Measurements from ENCODE around the gene ATP6V0A4.
"Not testable (repeated sequence)": the region's sequence is repeated elsewhere in the genome, so short reads cannot be mapped to it uniquely, and the experiment has no call there.

The ATP6V0A4 gene

DNA sequence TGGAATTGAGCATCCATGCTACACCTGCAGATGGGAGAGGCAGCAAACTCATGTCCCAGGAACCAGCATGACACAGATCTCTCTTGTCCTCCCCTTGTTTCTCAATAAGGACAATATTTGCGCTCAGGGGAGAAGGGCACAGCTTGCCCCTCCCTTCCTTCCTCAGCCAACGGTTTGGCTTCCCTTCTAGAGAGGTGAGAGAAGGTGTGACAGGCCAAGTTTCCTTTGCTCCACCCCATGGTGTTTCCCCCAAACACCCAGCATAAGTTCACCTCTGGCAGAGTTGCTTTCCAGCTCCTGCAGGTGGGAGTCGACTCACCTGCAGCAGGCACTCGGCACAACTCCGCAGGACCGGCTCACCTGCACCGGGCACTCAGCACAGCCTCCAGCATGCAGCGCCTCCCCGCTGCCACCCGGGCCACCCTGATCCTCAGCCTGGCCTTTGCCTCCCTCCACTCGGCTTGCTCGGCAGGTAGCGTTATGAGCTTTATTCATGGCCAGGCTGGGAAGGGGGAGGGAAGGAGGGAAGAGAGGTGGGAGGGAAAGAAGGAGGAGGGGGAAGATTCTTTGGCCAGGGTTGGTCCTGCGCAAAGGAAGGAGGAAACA is at the start of gene ATP6V0A4, which contains the start of gene TMEM213:
Gene ATP6V0A4 (minus strand): TSS at position 482 of the 606 bp plus-strand sequence. CDS start 26,949 bp downstream, outside the sequence.
Gene TMEM213 (plus strand): TSS at position 280 of the 606 bp plus-strand sequence. CDS start 111 bp downstream, at position 391.
- no peak for DNase-seq

DNA sequence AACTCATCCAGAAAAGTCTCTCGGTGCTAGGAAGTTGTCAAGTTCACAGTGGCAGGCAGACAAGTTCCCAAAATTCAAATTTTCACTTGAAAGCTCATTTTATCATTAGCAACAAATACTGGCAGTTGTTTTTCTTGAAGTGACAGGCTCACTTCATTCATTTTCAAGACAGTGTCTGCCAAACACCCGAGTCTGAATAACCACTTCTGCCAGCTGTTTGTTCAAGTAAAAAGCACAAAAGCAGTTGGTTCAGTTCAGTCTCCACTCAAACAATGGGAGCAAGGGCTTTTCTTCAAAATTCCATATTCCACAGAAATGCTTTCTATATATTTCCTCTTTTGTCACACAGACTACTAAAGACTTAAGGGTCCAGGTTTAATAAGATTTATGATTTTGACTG is 47.7 kb upstream of the ATP6V0A4 start:
- DNase-seq = no peak

DNA sequence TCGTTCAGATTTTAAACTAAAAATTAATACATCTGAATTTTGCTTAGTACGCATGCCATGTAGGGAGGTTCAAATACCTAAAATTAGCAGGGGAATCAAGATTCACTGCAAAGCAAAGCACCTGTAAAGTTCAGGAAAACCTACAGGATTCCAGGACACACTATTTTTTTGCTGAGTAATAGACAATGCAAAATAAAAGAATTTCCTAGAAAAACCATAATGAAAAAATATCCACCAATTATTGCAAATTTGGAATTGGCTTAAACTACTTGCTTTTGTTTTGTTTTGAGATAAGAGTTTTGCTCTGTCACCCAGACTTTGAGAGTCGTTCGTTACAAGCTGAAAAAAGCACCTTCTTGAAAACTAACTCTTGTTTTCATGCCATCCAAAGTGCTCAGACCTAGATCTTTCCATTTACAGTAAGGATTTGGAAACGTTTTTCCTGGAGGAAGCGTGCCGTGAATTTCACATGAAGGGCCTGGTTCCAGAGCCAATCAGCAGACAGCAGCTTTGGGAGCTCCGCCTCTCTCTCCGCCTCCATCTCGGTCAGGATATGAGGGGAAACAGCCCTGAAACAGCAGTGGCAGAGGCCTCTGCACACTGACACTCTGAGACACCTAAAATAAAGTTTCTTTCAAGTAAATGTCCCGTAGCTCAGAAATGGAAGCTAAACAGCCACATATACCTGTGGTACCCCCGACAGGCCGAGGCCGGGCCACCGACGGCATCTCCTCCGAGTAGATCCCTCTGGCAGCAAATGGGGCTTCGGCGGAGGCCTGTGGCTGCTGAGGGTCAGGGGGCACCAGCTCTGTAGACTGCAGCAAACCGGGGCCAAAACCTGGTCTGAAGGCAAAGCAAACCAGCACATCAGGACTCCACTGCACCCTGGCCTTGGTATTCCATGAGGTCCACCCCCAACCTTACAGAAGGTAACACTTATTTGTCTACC is 45.9 kb upstream of the ATP6V0A4 start:
- no peak for DNase-seq

DNA sequence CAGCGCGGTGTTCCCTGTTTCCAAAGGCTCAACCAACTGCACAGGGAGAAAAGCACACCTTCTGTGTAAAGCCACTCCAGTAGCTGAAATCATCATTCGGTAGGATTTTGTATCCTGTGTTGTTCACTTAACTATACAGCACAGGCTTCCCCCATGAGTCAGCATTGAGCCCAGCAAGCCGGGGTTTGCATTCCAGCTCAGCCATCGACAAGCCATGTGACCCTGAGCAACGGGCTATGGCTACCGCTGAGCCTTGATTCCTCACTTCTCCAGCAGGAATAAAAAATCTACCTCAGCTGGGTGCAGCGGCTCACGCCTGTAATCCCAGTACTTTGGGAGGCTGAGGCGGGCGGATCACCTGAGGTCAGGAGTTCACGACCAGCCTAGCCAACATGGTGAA is 44.1 kb upstream of the ATP6V0A4 start:
- DNase-seq = no peak

DNA sequence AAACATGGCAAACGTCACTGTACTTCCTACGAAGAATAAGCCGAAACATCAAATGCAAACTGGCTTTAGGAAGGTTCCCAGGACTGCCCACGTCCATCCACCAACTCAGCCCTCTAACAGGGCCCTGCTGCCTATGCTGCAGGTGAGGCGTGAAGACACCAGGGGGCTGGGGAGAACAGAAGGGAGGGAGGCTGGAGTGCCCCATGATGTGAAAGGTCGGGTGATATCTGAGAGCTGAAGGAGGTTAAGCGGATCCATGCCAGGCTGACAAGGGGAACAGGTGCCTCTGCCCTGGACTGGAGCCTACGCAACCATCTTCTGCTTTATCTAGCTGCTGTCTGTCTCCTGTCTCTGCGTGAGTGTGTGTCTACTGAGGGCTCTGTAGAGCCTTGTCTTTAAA is 40.2 kb upstream of the ATP6V0A4 start:
- no peak for DNase-seq

DNA sequence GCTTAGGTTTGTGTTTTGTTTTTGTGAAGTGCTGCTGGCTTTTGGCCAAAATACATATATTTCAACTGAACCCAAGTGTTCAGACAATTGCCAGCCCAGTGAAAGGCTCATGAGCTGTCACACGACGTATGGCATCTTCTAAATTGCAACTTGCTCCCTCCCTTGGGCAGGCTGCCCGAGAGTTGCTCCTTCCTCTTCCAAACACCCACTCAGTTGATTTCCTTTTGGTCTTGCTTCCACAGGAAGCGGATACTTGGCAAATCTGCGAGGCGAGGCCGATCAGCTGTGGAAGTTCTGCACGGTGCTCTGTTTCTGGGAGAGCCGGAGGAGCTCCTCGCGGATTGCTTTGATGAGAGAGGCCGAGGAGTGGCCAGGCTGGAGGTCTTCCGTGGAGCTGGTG is 39.6 kb upstream of the ATP6V0A4 start:
- DNase-seq = no peak

DNA sequence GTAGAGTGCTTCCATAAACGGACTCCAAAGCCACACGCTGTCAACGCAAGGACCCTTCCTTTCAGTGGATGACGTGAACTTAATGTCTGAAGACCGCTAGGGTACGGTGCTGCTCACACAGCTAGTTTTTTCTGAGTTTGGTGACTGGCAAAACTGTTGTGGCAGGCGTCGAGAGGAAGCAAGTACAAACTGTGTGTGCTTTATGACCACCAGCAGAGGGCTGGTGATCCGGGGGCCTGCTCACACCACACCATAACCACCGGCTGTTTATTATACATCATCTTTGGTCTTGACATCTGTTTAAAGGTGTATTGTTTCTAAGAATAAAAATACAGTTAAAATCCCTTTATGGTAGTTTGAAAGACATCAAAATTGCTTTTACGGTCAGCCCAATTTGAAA is 37.1 kb upstream of the ATP6V0A4 start:
- no peak for DNase-seq

DNA sequence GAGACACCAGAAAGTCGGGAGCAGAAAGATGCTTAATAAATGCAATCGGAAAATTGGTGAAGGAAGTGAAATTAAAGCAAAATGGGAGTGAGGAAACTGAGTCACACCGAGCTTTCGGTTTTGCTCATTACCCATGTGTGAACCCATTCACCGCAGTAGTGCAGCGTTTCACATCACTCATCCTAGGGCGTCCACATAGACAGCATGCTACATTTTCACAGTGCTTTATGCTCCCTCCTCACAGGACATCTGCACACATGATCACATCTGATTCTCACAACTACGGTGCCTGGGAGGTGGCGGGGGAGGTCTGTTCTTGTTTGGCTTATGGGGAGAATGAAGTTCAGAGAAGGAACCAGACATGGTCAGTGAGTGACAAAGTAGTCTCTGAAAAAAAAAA is 36.6 kb upstream of the ATP6V0A4 start:
- no peak for DNase-seq

DNA sequence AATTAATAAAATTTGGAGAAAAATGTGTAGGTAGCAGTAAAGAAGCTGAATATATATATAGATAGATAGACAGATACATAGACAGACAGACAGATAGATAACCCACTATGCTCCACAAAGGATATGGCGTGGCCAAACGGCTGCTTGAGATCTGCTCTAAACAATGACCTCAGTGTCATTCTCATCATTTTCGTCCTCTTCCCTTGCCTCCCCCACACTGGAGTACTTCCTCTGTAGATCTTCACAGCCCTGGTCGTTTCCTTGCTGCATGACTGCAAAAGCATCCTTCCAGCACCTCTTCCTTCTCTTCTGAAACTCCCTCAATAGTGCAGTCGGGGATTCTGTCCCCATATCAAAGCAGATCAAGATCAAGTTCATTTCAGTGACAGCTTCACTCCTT is 35.6 kb upstream of the ATP6V0A4 start:
- DNase-seq = no peak

DNA sequence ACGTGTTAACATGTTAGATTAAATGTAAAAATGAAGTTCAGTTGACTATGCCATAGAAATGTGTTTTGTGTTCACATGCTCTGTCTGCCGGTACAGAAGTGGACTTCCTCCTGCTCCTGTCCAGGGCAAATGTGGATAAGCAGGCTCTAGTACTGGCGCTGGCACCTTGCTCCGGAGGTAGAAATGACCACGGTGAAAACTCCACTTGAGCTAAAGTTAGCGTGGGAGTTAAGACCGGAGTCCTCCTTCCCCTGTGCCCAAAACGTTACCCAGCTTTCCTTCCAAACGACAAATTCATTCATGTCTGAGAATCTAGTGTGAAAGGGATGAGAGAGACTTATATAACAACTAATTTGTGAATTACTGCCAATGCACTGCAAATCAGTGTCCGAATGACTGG is 35.0 kb upstream of the ATP6V0A4 start:
- DNase-seq = no peak

DNA sequence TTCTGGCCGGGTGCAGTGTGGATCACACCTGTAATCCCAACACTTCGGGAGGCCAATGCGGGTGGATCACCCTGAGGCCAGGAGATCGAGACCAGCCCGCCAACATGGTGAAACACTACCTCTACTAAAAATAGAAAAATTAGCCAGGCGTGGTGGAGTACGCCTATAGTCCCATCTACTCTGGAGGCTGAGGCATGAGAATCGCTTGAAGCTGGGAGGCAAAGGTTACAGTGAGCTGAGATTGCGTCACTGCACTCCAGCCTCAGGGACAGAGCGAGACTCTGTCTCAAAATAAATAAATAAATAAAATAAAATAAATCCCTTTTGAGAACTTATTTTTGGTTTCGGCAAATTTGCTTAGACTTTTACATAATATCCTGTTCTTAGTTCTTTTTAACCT is 31.3 kb upstream of the ATP6V0A4 start:
- DNase-seq = no peak

DNA sequence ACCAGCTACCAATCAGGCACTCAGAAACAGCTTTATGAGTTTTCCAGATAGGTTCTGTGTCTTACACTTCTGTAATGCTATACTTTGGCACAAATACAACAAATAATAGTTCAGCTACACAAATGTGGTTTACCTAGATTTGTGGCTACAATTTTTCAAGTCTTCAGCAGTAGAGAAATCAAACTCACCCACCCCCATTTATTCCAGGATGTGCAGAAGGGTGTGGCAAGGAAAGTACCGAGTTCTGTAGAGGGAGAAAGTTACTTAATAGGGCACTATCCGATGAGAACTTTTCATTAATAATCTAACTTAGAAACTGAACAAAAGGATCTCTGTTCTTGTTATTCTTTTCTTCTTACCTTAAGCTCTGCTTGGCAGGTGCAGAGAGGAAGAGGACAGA is 30.3 kb upstream of the ATP6V0A4 start:
- DNase-seq = no peak

DNA sequence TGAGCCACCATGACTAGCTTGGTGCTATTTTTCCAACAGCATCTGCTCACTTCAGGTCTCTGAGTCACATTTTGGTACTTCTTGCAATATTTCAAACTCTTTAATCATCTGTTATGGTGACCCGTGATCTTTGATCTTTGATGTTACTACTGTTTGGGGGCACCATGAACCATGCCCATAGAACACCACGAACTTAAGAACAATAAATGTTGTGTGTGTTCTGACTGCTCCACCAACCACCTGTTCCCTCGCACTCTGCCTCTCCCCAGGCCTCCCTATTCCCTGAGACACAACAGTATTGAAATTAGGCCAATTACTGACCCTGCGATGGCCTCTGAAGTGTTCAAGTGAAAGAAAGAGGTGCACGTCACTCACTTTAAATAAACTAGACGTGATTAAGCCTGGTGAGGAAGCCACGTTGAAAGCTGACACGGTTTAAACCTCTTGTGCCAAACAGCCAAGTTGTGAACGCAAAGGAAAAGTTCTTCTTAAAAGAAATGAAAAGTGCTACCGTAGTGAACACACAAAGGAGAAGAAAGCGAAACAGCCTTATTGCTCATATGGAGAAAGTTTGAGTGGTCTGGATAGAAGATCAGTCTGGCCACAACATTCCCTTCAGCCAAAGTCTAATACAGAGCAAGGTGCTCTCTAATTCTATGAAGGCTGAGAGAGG is 27.2 kb upstream of the ATP6V0A4 start:
- no peak for DNase-seq

DNA sequence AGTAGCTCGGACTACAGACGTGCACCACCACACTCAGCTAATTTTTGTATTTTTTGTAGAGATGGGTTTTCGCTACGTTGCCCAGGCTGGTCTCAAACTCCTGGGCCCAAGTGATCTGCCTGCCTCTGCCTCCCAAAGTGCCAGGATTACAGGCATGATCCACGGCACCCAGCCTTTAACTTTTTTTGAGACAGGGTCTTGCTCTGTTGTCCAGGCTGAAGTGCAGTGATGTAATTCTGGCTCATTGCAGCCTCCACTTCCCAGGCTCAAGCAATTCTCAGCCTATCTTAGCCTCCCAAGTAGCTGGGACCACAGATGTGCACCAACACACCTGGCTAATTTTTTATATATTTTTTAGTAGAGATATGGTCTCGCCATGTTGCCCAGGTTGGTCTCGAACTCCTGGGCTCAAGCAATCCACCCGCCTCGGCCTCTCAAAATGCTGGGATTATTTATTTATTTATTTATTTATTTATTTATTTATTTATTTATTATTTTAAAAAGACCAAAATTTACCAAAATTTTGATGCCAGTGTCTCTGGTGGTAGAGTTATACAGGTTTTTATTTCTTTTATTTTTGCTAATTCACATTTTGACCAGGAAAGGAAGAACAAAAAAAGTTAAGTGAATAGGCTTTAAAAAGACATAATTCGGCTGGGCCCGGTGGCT is 25.0 kb upstream of the ATP6V0A4 start:
- DNase-seq = no peak

DNA sequence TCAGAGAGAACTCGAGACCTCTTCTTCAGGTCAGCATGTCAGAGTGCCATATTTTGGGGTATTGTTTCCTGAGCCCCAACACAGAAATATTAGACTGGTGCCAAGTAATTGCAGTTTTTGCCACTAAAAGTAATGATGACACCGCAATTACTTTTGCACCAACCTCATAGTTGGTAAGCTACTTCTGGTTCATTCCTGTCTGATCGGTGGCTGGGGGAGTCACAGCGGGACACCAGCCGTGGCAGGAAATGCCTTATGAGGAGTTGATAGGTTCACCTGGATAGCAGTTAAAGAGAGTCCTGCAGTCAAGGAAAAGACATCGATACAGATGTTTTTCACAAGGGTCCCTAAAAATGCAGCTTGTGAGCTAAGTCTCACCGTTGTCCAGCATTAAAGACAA is 23.9 kb upstream of the ATP6V0A4 start:
- no peak for DNase-seq

DNA sequence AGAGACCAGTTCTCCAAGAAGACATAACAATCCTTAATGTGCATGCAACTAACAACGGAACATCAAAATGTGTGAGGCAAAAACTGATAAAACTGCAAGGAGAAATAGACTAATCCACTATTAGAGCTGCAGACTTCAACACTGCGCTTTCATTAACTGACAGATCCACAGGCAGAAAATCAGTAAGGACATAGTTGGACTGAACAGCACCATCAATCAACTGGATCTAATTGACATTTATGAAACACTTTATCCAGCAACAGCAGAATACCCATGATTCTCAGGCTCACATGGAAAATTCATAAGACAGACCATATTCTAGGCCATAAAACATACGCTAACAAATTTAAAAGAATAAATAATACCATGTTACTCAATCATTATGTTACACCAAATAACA is 21.6 kb upstream of the ATP6V0A4 start:
- no peak for DNase-seq

DNA sequence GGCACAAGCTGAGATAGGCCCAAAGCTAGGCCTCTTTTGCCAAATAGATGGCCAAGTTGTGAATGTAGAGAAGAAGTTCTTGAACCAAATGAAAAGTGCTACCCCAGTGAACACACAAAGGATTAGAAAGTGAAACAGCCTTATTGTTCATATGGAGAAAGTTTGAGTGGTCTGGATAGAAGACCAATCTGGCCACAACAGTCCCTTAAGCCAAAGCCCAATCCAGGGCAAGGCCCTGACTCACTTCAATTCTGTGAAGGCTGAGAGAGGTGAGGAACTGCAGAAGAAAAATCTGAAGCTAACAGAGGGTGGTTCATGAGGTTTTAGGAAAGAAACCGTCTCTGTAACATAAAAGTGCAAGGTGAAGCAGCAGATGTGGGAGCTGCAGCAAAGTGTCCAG is 18.7 kb upstream of the ATP6V0A4 start:
- no peak for DNase-seq

DNA sequence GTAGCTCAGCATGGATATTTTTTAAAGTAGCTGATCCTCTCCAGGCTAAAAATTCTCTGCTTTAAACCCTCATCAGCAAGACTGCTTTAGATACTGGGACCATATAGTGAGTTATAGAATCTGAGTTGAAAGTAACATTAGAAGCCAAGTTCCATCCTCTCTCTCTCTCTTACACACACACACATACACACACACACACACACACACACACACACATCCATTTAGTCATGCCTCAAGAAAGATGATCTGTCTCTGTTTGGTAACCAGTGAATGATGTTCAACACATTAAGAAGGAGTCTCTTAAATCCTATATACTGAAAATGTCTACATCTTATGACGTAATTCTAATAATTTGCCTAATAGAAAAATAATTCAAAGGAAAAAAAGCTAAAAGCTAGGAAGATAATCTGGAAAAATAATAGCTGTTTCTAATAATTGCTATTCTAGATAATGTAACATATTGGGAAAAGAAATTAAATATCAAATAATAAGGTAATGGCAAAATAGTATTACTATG is 16.9 kb upstream of the ATP6V0A4 start:
- DNase-seq = no peak

DNA sequence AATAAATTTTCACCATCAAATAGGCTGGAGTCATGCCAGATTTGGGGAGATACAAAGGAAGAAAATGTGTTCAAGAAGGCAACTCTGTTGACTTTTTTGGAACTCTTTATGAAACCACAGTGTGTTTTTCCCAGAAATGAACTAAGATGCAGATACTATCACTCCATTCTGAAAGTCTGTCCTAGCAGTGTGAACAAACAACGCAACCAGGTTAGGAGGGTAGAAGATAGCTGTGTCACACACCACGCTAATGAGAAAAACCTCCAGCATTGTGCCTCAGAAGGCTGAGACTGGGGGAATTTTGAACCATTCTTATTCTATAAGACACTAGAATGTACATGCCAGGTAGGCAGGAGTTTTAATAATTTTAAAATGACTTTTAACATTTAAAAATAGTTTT is 15.9 kb upstream of the ATP6V0A4 start:
- no peak for DNase-seq

DNA sequence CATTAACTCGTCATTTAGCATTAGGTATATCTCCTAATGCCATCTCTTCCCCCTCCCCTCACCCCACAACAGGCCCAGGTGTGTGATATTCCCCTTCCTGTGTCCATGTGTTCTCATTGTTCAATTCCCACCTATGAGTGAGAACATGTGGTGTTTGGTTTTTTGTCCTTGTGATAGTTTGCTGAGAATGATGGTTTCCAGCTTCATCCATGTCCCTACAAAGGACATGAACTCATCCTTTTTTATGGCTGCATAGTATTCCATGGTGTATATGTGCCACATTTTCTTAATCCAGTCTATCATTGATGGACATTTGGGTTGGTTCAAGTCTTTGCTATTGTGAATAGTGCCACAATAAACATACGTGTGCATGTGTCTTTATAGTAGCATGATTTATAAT is 13.3 kb upstream of the ATP6V0A4 start:
- DNase-seq = not testable (repeated sequence)

DNA sequence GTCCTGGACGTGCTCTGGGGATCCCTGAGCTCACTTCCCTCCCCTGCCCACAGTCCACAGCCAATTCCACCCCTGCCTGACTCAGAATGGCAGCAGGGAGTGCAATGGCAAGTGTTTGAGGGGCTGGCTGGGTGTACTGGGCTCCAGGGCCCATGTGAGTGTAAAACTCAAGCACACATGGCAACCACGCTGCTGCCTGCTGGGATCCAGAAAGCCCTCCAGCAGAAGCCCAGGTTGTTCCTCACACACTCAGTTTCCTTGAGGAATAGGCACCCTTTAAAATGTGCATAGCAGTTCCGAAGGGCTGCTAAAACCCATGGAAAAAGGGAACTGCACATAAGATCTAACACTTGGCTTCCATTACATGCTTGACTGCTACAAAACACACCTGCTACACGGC is 11.3 kb upstream of the ATP6V0A4 start:
- no peak for DNase-seq

DNA sequence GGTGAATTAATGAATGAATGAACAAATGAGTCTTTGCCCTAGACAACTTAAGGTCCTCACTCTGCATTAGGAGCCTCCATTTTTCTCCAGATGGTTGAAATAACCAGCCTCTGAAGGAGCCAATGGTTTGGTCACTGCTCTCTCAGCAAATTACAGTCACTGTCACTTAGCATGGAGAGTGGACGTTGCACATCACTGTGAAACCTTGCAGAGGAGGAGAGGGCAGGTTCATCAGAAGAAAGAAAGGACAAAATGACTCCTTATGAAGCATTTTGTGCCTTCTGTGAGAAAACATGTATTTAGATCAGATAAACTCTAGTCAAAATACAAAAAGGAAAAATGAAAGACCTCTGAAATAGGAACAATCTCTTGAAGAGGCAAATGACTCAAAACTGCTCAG is 6.6 kb upstream of the ATP6V0A4 start:
- no peak for DNase-seq

DNA sequence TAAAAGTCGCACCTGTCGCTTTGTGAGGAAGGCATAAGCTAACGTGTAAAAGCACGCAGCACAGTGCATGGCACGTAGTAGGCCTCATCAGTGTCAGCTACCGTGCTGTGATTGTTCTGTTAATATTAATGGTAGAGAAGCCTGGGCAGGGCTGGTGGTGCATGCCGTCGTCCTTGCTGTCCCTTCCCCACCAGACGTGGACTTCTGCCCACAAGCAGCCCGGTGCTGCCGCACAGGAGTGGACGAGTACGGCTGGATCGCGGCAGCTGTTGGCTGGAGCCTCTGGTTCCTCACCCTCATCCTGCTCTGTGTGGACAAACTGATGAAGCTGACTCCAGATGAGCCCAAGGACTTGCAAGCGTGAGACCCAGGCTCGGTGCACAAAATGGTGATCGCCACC is 4.7 kb upstream of the ATP6V0A4 start:
- DNase-seq = no peak
